HG03342 (cell line): ENCODE measurements around the gene LENG1.

Experiments used
- ATAC-seq: cut with Tn5 transposase; IDR thresholded peaks from one replicate; pipeline ENCODE4 v1.9.1; 2021; ENCODE audit warnings: mild to moderate bottlenecking, moderate library complexity; ENCODE audit not compliant: unreplicated experiment

LENG1 gene

DNA sequence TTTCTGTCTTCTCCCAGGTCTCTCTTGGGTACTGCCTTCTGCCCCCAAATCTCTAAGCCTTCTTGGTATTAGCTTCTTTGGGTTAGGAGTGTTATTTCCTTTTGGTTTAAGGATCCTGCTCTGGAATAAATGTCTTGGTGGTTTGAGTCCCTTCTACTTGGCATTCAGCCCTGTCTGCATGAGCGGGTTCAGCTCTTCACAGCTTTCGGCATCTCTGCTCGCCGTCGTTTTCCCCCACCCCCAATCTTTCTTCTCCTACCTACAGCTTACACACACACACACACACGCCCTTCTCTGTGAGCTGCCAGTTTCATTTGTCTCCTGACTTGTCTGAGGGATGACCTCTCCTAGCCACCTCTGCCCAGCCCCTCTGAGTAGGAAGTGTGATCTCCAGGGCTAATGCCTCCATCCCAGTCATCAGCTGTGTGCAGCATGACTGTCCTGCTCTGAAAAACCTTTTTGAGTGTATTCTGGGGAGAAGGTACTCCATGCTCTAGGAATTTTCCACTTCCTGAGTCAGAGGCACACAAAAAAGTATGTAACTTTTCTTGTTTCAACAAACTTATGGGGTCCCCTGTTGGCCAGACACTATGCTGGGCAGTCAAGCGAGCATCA is 17.2 kb downstream of the LENG1 start:
- no peak for ATAC-seq

DNA sequence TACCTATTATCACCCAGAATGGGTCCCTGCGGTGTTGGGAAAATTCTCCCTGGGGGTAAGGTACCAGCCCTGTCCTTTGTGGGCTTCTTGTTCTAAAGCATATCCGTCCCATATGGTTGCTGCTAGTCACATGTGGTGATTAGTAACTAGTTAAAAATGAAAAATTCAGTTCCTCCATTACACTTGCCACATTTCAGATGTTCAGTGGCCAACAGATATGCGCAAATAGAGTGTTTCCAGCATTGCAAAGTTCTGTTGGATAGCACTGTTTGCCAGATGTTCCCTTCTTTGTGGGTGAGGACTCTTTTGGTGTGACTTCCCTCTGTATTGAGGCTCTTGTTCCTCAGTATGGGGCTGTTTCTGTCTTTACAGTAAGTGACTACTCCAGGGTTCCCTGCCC is 18.2 kb downstream of the LENG1 start:
- no peak for ATAC-seq

DNA sequence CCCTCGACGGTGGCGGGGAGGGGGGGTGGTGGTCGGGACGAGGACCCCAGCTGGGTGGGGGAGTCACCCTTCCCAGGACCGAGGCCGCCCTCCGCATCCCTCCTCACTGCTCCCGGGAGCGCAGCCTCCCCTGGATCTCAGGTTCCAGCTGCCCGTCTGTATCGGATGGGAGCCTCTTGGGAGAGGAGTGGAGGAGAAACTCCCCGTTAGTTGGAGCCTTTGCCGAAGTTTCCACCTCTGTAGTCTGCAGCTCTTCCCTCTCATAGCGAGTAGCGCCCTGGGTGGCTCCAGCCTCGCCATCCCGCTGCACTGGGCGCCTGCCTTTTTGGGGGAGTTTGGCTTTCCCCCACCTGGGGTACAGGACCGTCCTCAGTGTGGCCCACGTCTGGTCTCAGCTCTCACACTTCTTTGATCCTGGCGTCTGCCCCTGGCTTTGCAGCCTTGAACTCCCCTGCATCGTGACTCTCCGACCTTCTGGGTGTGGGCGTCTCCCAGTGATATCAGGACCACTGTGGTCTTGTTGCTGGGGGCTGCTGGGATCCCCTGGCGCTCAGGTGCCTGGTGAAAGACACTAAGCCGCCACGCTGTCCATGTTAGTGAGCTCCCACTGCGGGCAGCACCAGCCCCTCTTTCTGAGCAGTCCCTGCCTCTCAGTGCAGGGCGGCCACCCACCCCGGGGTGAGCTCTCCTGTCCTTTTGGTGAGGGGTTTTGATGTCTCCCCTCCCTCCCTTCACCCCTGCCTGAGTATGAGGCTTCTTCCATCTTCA is 20.8 kb downstream of the LENG1 start:
- ATAC-seq = no peak

DNA sequence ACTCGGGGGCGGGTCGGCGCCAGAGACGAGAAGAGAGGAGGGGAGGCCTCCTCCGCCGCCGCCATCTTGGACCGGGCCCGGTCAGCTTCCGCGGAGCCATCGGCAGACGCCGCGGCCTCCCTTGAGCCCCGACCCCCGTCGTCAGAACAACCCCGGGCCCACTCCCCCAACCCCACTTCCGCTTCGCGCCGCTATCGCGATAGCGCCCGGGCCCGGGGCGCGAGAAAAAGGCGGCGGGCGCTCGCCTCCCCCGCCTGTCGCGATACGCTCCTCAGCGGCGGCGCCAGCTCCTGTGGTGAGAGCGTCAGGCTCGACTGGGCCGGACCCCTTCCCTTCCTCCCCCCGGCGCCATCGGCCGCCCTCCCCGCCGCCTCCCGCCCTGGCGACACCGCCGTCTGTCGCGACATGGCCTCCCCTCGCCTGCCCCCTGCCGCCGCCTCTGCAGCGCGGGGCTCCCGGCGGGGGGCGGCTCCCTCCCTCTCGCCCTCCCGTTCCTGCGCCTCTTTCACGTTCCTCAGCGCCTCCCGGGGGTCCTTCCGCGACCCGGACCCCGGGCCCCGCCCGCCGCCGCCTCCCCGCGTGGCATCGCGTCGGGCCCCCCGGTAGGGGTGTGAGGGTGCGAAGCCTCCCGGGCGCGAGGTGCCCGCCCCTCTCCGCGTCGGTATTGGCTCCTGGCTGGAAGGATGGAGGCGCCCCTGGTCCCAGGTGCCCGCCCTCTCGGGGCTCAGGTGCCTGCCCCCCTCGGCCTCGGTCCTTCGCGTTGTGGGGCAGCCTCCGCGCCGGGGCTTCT is 21.6 kb downstream of the LENG1 start, which contains the start of gene CNOT3:
Gene CNOT3 (plus strand): TSS at position 64 of the 790 bp plus-strand sequence. CDS start 5,217 bp downstream, outside the sequence.
- no peak for ATAC-seq

DNA sequence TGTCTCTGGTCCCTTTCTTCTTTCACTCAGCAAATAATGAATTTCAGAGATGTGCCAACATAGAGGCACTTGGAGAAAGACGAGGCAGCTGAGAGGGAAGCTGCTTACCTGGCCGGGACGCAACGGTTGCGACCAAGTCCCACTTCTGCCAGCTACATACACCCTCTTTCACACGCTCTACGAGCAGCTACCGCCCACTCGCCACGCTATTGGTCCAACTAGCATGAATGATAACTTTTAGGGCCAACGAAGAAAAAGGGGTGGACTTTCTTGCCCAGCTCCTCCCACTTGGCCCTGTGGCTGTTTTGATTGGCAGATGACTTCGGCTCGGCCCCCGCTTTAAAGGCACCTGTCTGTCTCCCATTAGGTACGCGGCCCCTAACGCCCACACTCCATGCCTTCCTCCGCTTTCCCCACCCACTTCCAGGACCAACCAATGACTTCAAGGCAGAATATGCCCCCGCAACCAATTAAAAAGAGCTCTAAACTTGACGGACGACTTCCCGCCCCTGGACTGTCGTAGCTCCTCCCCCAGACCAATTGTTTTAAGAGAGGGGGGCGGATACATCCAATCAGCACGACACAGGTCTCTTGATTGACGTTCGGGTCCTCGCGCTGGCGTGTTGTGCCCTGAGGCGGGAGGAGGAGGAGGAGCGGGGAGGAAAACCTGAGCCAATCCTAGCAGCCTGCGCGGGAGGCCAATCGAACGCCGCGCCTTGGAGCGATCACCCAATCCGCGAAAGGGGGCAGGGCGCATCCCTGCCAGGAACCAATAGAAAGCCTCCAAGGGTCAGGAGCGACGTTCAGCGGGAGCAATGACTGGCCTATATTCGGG is 22.4 kb downstream of the LENG1 start:
- peak; percentile 78 for ATAC-seq

DNA sequence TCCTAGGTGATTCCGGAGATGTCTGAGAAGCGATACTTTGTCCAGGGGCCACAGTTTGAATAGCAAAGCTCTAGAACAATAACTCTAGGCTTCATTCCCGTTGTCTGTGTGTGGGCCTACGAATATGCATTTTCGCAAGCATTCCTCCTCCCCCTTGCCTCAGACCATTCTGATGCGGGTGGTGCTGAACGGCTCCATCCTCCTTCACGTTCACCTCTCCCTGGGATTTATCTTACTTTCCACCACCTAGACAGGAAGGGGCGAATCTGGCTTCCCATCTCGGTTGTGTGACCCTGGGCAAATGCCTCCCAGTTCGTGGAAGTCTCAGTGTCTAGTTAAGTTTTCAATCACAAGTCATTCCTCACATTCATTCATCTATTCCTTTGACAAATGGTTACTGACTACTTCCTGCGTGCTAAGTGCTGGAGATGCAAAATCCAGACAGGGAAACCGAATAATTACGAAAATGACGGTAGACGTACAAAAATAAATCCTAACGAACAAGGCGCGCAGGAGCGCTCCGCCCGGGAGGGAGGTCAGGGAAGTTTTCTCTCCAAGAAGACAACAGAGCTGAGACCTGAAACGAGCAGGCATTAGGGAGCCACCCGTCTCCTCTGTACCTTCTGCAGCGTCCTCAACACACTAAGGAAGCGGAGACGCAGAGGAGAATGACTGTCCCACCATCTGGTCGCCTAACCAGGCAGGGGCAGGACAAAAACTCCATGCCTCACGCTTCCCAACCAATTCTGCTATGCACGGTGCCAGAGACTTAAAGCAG is 23.2 kb downstream of the LENG1 start:
- ATAC-seq = no peak

DNA sequence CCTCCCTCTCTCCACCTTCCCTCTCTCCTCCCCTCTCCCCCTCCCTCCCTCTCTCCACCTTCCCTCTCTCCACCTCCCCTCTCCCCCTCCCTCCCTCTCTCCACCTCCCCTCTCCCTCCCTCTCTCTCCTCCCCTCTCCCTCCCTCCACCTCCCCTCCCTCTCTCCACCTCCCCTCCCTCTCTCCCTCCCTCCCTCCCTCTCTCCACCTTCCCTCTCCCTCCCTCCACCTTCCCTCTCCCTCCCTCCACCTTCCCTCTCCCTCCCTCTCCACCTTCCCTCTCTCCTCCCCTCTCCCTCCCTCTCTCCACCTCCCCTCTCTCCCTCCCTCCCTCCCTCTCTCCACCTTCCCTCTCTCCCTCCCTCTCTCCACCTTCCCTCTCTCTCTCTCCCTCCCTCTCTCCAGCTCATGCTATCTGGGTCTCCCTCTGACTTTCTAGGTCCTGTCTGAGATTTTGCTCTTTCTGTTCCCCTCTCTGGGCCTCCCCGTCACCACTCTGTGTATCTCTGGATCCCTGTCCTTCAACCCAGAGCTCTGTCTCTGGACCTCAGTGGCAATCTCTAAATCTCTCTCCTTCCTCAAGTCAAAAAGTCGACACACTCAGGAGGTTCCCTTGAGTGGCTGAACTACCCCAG is 25.4 kb downstream of the LENG1 start:
- ATAC-seq = no peak

DNA sequence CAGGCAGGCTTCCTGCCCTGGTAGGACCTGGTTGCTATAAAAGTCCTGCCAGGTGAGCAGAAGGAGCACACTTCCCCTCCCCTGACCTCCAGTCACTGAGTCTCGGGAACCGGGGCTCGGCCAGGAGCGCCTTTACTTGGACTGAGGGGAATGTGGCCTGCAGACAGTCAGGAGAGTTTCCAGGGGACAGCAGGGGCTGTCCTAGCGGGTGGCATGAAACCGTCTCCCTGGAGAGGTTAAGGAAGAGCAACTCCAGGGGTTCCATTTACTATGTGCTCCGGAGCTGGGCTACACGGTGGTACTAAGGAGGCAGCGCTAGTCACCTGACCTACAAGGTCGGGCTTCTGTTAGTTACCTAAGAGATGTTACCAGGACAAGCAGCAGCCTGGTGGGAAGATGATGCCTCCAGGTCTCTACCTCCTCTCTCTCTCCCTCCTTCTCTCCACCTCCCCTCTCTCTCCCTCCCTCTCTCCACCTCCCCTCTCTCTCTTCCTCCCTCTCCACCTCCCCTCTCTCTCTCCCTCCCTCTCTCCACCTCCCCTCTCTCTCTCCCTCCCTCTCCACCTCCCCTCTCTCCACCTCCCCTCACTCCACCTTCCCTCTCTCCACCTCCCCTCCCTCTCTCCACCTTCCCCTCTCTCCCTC is 26.1 kb downstream of the LENG1 start:
- ATAC-seq = no peak

DNA sequence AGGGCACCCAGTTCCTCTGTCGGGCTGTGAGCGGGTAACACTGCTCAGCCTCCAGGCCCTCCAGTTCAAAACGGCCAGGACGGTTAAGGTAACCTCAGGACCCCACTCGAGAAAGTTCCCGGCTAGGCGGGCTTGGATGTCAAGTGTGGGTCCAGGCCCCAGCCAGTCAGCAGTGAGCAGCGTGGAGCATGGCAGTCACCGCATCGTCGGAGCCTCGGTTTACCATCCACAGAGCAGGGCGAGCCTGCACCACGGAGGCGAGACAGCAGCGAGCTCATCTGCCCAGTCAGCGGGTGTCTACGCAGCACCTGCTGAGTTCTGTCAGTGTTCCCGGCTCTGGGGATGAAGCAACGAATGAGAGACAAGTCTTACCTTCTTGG is 29.9 kb downstream of the LENG1 start:
- no peak for ATAC-seq

DNA sequence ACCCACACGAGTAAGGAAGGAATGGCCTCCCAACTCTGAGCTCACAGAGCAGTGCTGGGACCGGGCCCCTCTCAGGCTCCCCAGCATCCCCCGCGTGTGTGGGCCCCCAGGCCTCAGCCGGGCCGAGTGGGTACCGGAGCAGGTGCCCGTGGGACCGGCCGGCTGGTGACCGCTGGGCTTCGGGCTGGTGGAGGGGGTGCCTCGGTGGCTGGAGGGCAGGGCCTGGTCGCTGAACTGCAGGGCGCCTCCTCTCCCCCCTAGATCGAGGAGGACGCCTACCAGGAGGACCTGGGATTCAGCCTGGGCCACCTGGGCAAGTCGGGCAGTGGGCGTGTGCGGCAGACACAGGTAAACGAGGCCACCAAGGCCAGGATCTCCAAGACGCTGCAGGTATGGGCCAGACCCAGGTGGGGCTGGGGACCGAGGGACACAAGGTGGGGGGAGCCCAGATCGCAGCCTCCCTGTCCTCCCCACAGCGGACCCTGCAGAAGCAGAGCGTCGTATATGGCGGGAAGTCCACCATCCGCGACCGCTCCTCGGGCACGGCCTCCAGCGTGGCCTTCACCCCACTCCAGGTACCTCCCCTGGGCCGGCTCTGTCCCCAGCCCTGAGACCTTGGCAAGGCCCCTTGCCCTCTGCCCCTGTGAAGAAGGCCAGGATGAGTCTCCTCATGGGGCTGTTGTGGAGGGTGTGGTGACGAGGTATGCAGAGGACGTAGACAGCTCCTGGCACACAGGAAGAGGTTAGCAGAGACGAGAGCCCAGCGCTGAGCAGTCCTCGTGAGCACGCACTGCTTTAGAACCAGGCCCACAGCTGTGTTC is 30.5 kb downstream of the LENG1 start:
- ATAC-seq = no peak

DNA sequence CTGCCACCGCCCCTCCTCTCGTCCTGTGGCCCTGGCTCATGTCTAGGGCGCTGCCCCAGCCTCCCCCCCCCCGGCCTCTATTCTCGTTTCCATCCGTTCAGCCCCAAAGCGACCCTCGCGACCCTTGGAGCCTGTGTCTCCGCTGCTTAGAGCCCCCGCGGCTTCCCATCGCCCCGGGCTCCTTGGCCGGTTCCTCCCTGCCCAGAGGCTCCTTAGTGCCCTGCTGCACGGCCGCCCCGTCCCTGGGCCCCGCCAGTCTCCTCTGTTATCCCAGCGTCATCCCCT is 31.1 kb downstream of the LENG1 start:
- no peak for ATAC-seq

DNA sequence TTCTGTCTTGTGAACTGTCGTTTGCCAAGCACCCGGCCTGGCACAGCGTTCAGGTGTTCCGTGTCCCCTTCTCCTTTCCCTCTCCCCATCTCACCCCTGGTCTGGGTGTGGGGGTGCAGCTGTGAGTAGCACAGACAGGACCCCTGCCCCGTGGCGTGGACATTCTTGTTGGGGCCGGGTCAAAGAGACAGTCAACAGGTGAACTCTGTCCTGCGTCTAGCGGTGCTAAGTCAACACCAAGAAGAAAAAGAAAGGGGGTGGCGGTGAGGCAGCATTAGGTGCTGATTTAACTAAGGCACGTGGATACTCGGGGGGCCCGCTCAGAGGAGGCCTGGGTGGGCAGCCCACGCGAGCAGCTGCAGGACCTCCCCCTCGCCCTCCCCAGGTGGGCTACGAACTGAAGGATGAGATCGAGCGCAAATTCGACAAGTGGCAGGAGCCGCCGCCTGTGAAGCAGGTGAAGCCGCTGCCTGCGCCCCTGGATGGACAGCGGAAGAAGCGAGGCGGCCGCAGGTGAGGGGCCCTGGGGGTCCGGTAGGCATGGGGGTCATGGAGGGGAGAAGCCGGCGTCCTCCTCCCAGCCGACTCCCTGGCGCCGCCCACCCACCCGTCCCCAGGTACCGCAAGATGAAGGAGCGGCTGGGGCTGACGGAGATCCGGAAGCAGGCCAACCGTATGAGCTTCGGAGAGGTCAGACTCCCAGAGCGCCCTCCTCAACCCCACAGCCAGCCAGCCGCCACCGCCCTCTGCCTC is 31.7 kb downstream of the LENG1 start:
- ATAC-seq = no peak

DNA sequence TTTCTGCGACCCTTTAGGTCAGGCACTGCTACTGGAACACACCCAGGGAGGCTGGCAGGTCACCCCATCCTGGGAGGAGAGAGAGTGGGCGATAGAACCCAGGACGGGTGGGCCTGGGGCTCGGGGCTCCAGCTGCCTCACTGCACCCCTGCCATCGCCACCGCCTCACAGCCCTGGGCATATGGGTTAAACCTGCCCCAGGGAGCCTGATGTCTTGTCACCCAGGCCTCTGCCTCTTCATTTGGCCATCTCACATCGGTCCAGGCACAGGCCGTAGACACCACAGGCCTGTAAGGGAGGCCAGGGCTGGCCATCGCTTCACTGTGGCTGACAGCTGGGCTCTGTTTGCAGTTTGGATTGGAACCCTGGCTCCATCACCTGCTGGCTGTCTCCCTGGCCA is 33.8 kb downstream of the LENG1 start:
- no peak for ATAC-seq

DNA sequence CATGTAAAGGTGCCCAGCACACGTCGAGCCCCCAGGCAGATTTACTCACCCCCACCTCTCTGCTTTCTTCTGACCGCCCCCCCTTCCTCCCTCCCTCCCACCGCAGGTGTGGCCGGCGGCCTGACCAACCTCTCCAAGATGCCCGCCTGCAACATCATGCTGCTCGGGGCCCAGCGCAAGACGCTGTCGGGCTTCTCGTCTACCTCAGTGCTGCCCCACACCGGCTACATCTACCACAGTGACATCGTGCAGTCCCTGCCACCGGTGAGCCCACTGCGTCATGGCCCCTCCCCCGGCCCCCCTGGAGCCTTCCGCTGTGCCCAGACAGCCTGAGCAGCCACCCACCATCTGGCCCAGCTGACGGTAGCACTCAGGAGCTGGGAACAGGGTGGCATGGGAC is 35.1 kb downstream of the LENG1 start:
- ATAC-seq = no peak

DNA sequence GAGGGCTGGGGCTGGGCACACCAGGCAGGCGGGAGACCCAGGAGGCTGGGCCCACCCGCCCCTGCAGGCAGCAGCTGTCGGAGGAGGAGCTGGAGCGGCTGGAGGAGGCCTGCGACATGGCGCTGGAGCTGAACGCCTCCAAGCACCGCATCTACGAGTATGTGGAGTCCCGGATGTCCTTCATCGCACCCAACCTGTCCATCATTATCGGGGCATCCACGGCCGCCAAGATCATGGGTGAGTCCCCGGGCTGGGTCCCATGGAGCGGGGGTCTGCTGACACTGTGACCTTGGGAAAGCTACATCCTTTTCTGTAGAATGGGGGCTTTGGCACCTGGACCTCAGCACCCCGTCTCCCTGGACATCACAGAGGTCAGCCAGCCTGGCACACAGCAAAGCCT is 35.8 kb downstream of the LENG1 start:
- no peak for ATAC-seq

DNA sequence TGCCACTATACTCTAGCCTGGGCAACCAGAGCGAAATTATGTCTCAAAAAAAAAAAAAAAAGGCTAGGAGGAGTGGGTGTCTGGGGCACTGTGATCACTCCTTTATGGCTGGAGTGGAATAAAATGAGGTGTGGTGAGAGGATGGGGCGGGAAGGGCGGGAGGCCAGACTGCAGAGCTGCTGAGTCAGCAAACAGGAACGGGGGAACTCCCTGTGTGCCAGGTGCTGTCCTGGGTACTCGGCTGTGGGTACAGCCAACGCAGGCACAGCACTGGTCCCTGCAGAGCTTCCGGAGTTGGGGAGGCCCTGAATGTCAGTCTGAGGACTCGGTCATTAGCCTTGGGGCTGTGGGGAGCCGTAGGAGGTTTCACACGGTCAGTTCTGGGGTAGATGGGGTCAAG is 38.3 kb downstream of the LENG1 start:
- no peak for ATAC-seq

DNA sequence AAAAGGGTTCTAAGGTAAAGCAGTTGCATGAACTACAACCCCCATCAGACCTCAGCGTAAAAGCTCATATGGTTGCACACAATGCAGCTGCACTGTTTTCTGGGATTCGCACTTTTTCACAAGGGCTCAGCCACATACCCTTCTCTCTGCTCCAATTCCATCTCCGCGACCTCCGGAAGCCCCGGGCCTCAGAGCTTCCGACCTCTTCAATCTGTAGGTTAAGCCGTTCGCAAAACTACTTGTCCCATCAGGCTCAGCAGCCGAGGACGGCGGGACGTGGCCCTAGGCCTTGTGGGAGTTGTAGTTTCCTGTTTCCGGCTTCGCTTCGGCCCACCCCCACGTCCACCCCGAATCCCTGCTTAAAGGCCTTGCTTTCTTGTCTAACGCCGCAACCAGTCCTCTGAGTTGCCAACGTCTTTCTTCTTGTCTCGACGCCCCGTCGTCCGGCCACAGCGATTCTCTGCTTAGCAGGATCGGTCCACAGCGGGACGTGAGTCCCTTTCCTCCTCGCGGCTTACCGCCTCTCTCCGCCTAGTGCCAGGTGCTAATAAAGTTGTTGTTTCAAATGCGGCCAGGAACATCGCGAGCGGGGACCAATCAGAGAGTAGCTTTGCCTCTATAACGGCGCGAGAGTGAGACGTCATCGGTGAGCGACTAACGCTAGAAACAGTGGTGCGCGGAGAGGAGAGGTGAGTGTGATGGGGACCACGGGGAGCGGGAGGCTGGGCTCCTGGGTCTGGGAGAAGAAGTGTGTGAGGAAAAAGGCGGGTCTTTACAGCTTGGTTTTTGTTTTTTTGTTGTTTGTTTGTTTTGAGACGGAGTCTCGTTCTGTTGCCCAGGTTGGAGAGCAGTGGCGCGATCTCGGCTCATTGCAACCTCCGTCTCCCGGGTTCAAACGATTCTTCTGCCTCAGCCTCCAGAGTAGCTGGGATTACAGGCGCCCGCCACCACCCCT is 44.1 kb downstream of the LENG1 start, which contains the start of the genes PRPF31 and TFPT:
Gene PRPF31 (plus strand): TSS at position 646 of the 955 bp plus-strand sequence. CDS start 2,525 bp downstream, outside the sequence.
Gene TFPT (minus strand): TSS at position 549 of the 955 bp plus-strand sequence. CDS start 388 bp downstream, at position 161.
- ATAC-seq = peak; percentile 81
